IPS-11a (cell line): ENCODE measurements around the gene COQ6.
"Not testable (repeated sequence)": the region's sequence is repeated elsewhere in the genome, so short reads cannot be mapped to it uniquely, and the experiment has no call there.

ENCODE experiments used
- H3K4me3 ChIP-seq: one replicate; pipeline ENCODE4 v1.5.1; 2013; ENCODE audit warnings: low read depth, low read length, control low read depth

The COQ6 gene

GRCh38 chr14:73949752-73950734, at the start of gene COQ6, which contains the start of gene FAM161B:
Gene COQ6, plus strand, starts transcription at chr14:73950302. Its CDS starts 31 bp downstream, at chr14:73950333.
Gene FAM161B, minus strand, starts transcription at chr14:73950094. Its CDS starts 68 bp downstream, at chr14:73950026.
- peak within 1 kb of the TSS; percentile 79 for H3K4me3 ChIP-seq

- H3K4me3 ChIP-seq, result no peak overlapping the region
Measured at GRCh38 chr14:73903028-73903427, 47.1 kb upstream of the COQ6 start.

- H3K4me3 ChIP-seq, result no peak overlapping the region
Measured at GRCh38 chr14:73909681-73910080, 40.4 kb upstream of the COQ6 start.

GRCh38 chr14:73913256-73913655, 36.8 kb upstream of the COQ6 start:
- H3K4me3 ChIP-seq, result no peak overlapping the region

GRCh38 chr14:73916324-73916723, 33.8 kb upstream of the COQ6 start:
- H3K4me3 ChIP-seq, result no peak overlapping the region

GRCh38 chr14:73919457-73919856, 30.6 kb upstream of the COQ6 start:
- not testable (repeated sequence) for H3K4me3 ChIP-seq

GRCh38 chr14:73924337-73924736, 25.8 kb upstream of the COQ6 start:
- no peak overlapping the region for H3K4me3 ChIP-seq

- no peak overlapping the region for H3K4me3 ChIP-seq
Measured at GRCh38 chr14:73935666-73936065, 14.4 kb upstream of the COQ6 start.

GRCh38 chr14:73936548-73936947, 13.6 kb upstream of the COQ6 start:
- H3K4me3 ChIP-seq, result no peak overlapping the region

- H3K4me3 ChIP-seq, result no peak overlapping the region
Measured at GRCh38 chr14:73937012-73937411, 13.1 kb upstream of the COQ6 start.

- H3K4me3 ChIP-seq, result no peak overlapping the region
Measured at GRCh38 chr14:73942180-73942579, 7.9 kb upstream of the COQ6 start.

- no peak overlapping the region for H3K4me3 ChIP-seq
Measured at GRCh38 chr14:73943083-73943482, 7.0 kb upstream of the COQ6 start.

- H3K4me3 ChIP-seq, result no peak overlapping the region
Measured at GRCh38 chr14:73944432-73945158, 5.5 kb upstream of the COQ6 start.

- H3K4me3 ChIP-seq, result no peak overlapping the region
Measured at GRCh38 chr14:73945159-73945670, 4.9 kb upstream of the COQ6 start.

GRCh38 chr14:73953731-73954130, 3.6 kb downstream of the COQ6 start:
- no peak overlapping the region for H3K4me3 ChIP-seq

- no peak overlapping the region for H3K4me3 ChIP-seq
Measured at GRCh38 chr14:73955674-73956073, 5.6 kb downstream of the COQ6 start.

- H3K4me3 ChIP-seq, result no peak overlapping the region
Measured at GRCh38 chr14:73958591-73958990, 8.5 kb downstream of the COQ6 start.

GRCh38 chr14:73961192-73961591, 11.1 kb downstream of the COQ6 start:
- no peak overlapping the region for H3K4me3 ChIP-seq

- no peak overlapping the region for H3K4me3 ChIP-seq
Measured at GRCh38 chr14:73965216-73965615, 15.1 kb downstream of the COQ6 start.

- no peak overlapping the region for H3K4me3 ChIP-seq
Measured at GRCh38 chr14:73968885-73969284, 18.8 kb downstream of the COQ6 start.

GRCh38 chr14:73973497-73973896, 23.4 kb downstream of the COQ6 start:
- H3K4me3 ChIP-seq, result no peak overlapping the region

GRCh38 chr14:73976125-73976524, 26.0 kb downstream of the COQ6 start:
- H3K4me3 ChIP-seq, result no peak overlapping the region
